ENCODE data around the gene PRR15L. TPM values are rescaled to one million over a fixed set of nuclear protein-coding genes. Genes with fewer than 3 reads are reported as not detected.

The PRR15L gene
- total RNA-seq, 1 experiment from 2014 or later, result not detected

DNA sequence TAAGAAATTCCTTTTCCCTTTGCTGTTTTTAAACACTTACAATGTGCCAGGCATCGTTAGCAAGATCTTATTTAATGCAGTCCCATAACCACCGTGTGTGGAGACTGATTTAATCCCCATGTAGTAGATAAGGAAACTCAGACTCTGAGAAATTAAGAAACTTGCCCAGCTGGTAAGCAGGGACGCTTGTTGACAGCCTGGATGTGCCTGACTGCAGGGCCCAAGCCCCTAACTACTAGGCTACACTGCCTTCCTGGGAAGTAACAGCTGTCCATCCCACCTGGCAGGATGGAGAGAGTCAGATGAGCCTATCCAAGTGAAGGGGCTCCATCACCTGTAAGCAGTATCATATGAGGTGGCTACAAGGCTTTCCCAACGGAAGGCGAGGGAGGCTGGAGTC is 36.3 kb upstream of the PRR15L start:
- H3K27ac ChIP-seq (ENCODE audit: insufficient read length, low read depth, low read length), result no peak overlapping the region
- no peaks in the 10 kb centered on the region for H3K9me3 ChIP-seq (ENCODE audit: control insufficient read depth, low read depth, low read length)
- H4K8ac ChIP-seq (replicated peaks; ENCODE audit: insufficient read length, low read depth, low read length), result no peak overlapping the region
- no peak overlapping the region for H2BK15ac ChIP-seq (ENCODE audit: low read depth, low read length)
- H3K9me3 Mint-ChIP-seq, result no peaks in the 10 kb centered on the region; a peak in 1 of 5 replicates
- no peak overlapping the region for H3K14ac ChIP-seq (ENCODE audit: insufficient read depth, low read length)
- no peaks in the 10 kb centered on the region for H3K23me2 ChIP-seq (ENCODE audit: insufficient read length, low read depth, low read length, poor library complexity, severe bottlenecking)
- peaks cover 3% of the 10 kb centered on the region for H3K27me3 Mint-ChIP-seq (ENCODE audit: low read depth)
- no peaks in the 10 kb centered on the region for H3K79me2 ChIP-seq (ENCODE audit: insufficient read depth, low read length)
- no peak for DNase-seq
- no peak overlapping the region for H3K4me2 ChIP-seq (ENCODE audit: insufficient read depth, insufficient read length, low read length)
- no peak overlapping the region for H2AFZ ChIP-seq (ENCODE audit: low read length)
- H3K79me1 ChIP-seq (ENCODE audit: insufficient read depth, low read depth, low read length, poor library complexity, severe bottlenecking), result no peaks in the 10 kb centered on the region
- TF ChIP-seq CTCF (conservative IDR thresholded peaks at IDR 0.05), result no peak
- H3K56ac ChIP-seq (ENCODE audit: insufficient read length, low read depth, low read length), result no peak overlapping the region
- H3K4ac ChIP-seq (ENCODE audit: low read depth, low read length), result no peak overlapping the region
- peaks cover 60 to 66% of the 10 kb centered on the region in 2 experiments for H3K4me1 Mint-ChIP-seq
- H3K9ac ChIP-seq (ENCODE audit: extremely low read depth, insufficient read length, low read length), result no peak overlapping the region
- H4K5ac ChIP-seq (ENCODE audit: insufficient read length, low read depth, low read length), result no peak overlapping the region
- no peaks in the 10 kb centered on the region for H4K20me1 ChIP-seq (ENCODE audit: control insufficient read depth, insufficient read depth, insufficient read length)
- WGBS (ENCODE audit: extremely low coverage, insufficient read length, low lambda C conversion rate), result no CpG with 5 or more reads among the region's 5 CpGs
- peak overlapping the region in 1 of 3 experiments; percentile 78; a peak in 1 of 7 replicates for H3K27ac Mint-ChIP-seq
- H2BK5ac ChIP-seq (ENCODE audit: insufficient read length, low read length), result no peak overlapping the region
- H3K23ac ChIP-seq (ENCODE audit: insufficient read length, low read depth, low read length), result no peak overlapping the region
- H2BK20ac ChIP-seq (ENCODE audit: low read depth, low read length, poor library complexity, severe bottlenecking), result no peak overlapping the region
- no peak overlapping the region for H2BK120ac ChIP-seq (ENCODE audit: low read depth, low read length, poor library complexity, severe bottlenecking)
- no peaks in the 10 kb centered on the region for H3K36me3 Mint-ChIP-seq (ENCODE audit: insufficient read depth in 1 of 3, low read depth in 3 of 3)
- H4K91ac ChIP-seq (ENCODE audit: insufficient read length, low read depth, low read length), result no peak overlapping the region
- no peak overlapping the region for H3K18ac ChIP-seq (ENCODE audit: insufficient read length, low read depth, low read length)
- no peak overlapping the region for H3T11ph ChIP-seq (ENCODE audit: low read length)
- H3K4me1 ChIP-seq (ENCODE audit: insufficient read depth, low read length), result peaks cover 4% of the 10 kb centered on the region; the same call in 1 of the 2 replicates
- no peaks in the 10 kb centered on the region for H3K27me3 ChIP-seq (ENCODE audit: insufficient read depth, low read length)
- no peak overlapping the region for H3K4me3 Mint-ChIP-seq
- H2AK5ac ChIP-seq (ENCODE audit: insufficient read length, low read length), result no peak overlapping the region
- no peak overlapping the region for H2BK12ac ChIP-seq (ENCODE audit: insufficient read length, low read depth, low read length)
